Loucy (cell line): ENCODE measurements around the gene RHOT1.

Experiments
- H2AFZ ChIP-seq: fragments of 200-600 bp; sonication (generic); 2 replicates; pipeline ENCODE4 v1.6.0; 2016; ENCODE audit warnings: antibody characterized with exemption, mild to moderate bottlenecking, low read length, moderate library complexity
- H3F3A ChIP-seq: fragments of 200-600 bp; 2 replicates; pipeline ENCODE4 v1.6.0; 2016; ENCODE audit warnings: antibody characterized with exemption, low read depth, mild to moderate bottlenecking
- H3K27me3 ChIP-seq: fragments of 200-600 bp; sonication (generic); 2 replicates; pipeline ENCODE4 v1.6.1; 2014; ENCODE audit warnings: low read length, mild to moderate bottlenecking; ENCODE audit not compliant: insufficient read depth, poor library complexity, severe bottlenecking
- H3K36me3 ChIP-seq: fragments of 200-600 bp; sonication (generic); 2 replicates; pipeline ENCODE4 v1.6.1; 2016; ENCODE audit warnings: low read length; ENCODE audit not compliant: insufficient read depth
- H3K4me1 ChIP-seq: fragments of 200-600 bp; sonication (generic); 2 replicates; pipeline ENCODE4 v1.5.1; 2014; ENCODE audit warnings: low read length, mild to moderate bottlenecking; ENCODE audit not compliant: insufficient read depth, poor library complexity, severe bottlenecking
- H3K4me2 ChIP-seq: fragments of 200-600 bp; sonication (generic); 2 replicates; pipeline ENCODE4 v1.6.0; 2014; ENCODE audit warnings: antibody characterized with exemption, low read length, low read depth, mild to moderate bottlenecking; ENCODE audit not compliant: poor library complexity, severe bottlenecking
- H3K4me3 ChIP-seq: fragments of 200-600 bp; sonication (generic); 2 replicates; pipeline ENCODE4 v1.5.1; 2014; ENCODE audit warnings: low read length, mild to moderate bottlenecking, mixed read lengths; ENCODE audit not compliant: poor library complexity, severe bottlenecking
- H3K79me2 ChIP-seq: fragments of 200-600 bp; sonication (generic); 2 replicates; pipeline ENCODE4 v1.6.1; 2014; ENCODE audit warnings: low read length; ENCODE audit not compliant: insufficient read depth
- H3K9ac ChIP-seq: fragments of 200-600 bp; sonication (generic); 2 replicates; pipeline ENCODE4 v1.6.0; 2014; ENCODE audit warnings: mild to moderate bottlenecking, low read depth, low read length, moderate library complexity; ENCODE audit not compliant: poor library complexity, severe bottlenecking
- H3K9me2 ChIP-seq: fragments of 200-600 bp; sonication (generic); replicated peaks from 2 replicates; pipeline ENCODE4 v1.6.1; 2016; ENCODE audit warnings: low read depth, low read length, mixed read lengths
- H3K9me3 ChIP-seq: fragments of 200-600 bp; sonication (generic); 2 replicates; pipeline ENCODE4 v1.6.1; 2014; ENCODE audit warnings: mild to moderate bottlenecking, antibody characterized with exemption, low read length, low read depth; ENCODE audit not compliant: insufficient read depth
- H4K20me1 ChIP-seq: fragments of 200-600 bp; sonication (generic); 2 replicates; pipeline ENCODE4 v1.6.0; 2014; ENCODE audit warnings: antibody characterized with exemption, low read length, mild to moderate bottlenecking; ENCODE audit not compliant: insufficient read depth, poor library complexity, severe bottlenecking
- EZH2phosphoT487 ChIP-seq: fragments of 200-600 bp; IDR thresholded peaks from 2 replicates; pipeline ENCODE4 v1.6.1; 2018; ENCODE audit warnings: antibody characterized with exemption, mild to moderate bottlenecking, moderate library complexity, borderline replicate concordance
- TF ChIP-seq, protein P1 (sequence below): fragments of 200-600 bp; sonication (generic); conservative IDR thresholded peaks from 2 replicates; pipeline ENCODE4 v1.5.1; 2014; ENCODE audit warnings: mild to moderate bottlenecking, antibody characterized with exemption, low read length

RHOT1 gene

DNA sequence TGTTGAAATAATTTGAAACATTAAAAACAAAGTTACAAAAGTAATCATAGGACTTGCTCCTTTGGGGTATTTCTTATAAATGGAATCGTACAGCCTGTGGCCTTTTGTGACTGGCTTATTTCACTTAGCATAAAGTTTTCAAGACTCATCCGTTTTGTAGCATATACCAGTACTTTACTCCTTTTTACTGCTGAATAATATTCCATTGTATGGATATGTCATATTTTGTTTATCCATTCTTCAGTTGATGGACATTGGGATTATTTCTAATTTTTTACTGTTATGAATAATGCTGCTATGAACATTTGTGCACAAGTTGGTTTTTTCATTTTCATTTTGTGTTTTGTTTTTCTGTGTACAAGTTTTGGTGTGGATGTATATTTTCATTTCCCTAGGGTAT lies 93.3 kb downstream of the RHOT1 start:
- no peak overlapping the region for H3K9ac ChIP-seq

DNA sequence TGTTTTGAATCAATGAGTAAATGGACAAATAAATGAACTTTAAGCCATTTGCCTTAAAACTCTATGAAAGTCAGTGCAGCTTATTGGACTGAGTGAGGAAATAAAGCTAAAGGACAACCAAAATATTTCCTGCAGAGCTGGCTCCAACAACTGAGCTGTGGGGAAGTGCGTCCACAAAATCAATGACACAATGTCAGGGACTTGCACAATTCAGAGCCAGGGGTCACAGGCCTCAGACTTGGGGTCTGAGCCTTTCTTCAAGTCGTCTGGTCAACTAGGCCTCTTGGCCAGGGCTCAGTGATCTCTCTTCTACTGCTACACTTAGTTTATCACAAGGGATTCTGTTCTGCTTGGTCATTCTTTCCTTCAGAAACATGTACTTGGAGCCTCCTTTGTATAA lies 97.2 kb downstream of the RHOT1 start:
- Histone ChIP-seq H3K4me1 (no peaks in the 10 kb centered on the region), H3K9ac (no peak overlapping the region), H3K79me2 (no peaks in the 10 kb centered on the region), H3K36me3 (no peaks in the 10 kb centered on the region), H4K20me1 (no peaks in the 10 kb centered on the region), H3K4me3 (no peak overlapping the region), H3K9me3 (no peaks in the 10 kb centered on the region), H3K4me2 (no peak overlapping the region), H3K9me2 (no peaks in the 10 kb centered on the region), H2AFZ (no peak overlapping the region), H3K27me3 (no peaks in the 10 kb centered on the region), H3F3A (no peaks in the 10 kb centered on the region)
- TF ChIP-seq, protein P1, sequence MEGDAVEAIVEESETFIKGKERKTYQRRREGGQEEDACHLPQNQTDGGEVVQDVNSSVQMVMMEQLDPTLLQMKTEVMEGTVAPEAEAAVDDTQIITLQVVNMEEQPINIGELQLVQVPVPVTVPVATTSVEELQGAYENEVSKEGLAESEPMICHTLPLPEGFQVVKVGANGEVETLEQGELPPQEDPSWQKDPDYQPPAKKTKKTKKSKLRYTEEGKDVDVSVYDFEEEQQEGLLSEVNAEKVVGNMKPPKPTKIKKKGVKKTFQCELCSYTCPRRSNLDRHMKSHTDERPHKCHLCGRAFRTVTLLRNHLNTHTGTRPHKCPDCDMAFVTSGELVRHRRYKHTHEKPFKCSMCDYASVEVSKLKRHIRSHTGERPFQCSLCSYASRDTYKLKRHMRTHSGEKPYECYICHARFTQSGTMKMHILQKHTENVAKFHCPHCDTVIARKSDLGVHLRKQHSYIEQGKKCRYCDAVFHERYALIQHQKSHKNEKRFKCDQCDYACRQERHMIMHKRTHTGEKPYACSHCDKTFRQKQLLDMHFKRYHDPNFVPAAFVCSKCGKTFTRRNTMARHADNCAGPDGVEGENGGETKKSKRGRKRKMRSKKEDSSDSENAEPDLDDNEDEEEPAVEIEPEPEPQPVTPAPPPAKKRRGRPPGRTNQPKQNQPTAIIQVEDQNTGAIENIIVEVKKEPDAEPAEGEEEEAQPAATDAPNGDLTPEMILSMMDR = no peak
- no peak for TF ChIP-seq EZH2phosphoT487

More for the DNA sequence above, 93.3 kb downstream of the RHOT1 start:
- no peak for TF ChIP-seq EZH2phosphoT487
- TF ChIP-seq, protein P1 = no peak
- H3F3A ChIP-seq = no peaks in the 10 kb centered on the region
- H3K4me3 ChIP-seq = no peak overlapping the region
- H3K27me3 ChIP-seq = no peaks in the 10 kb centered on the region
- H3K9me3 ChIP-seq = no peaks in the 10 kb centered on the region
- H3K36me3 ChIP-seq = no peaks in the 10 kb centered on the region
- H3K4me1 ChIP-seq = no peaks in the 10 kb centered on the region
- no peak overlapping the region for H3K4me2 ChIP-seq
- no peaks in the 10 kb centered on the region for H3K79me2 ChIP-seq
- no peaks in the 10 kb centered on the region for H4K20me1 ChIP-seq
- no peaks in the 10 kb centered on the region for H3K9me2 ChIP-seq
- H2AFZ ChIP-seq = no peak overlapping the region

DNA sequence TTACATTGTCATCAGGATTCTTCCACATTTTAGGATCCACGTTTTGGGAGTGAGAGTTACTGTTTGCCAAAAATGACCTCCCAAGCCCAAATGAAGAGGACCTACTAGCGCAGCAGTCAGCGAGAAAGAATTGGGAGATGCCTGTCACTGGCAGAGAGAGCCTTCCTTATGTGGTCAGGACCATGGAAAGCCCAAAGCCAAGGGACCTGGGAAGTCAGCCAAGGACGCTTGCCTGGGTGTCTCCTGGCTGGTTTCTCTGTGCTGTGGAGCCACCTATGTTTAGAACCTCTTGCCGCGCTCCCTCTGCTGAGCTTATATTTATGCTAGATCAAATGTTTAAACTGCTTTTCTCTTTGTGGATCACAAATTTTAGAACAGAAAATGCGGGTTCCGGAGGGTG lies 98.4 kb downstream of the RHOT1 start:
- Histone ChIP-seq H3K4me1 (no peaks in the 10 kb centered on the region), H4K20me1 (no peaks in the 10 kb centered on the region), H3K4me2 (no peak overlapping the region), H3K79me2 (no peaks in the 10 kb centered on the region), H3K36me3 (no peaks in the 10 kb centered on the region), H3K9ac (no peak overlapping the region), H3K27me3 (no peaks in the 10 kb centered on the region), H3F3A (no peaks in the 10 kb centered on the region), H3K9me2 (no peaks in the 10 kb centered on the region), H2AFZ (no peak overlapping the region), H3K9me3 (no peaks in the 10 kb centered on the region), H3K4me3 (no peak overlapping the region)
- TF ChIP-seq, protein P1 = no peak
- no peak for TF ChIP-seq EZH2phosphoT487
